Hepatocyte (in vitro differentiated cells): ENCODE measurements around the gene ERGIC1. TPM values are rescaled to one million over a fixed set of nuclear protein-coding genes. Genes with fewer than 3 reads are reported as not detected.
"Not testable (repeated sequence)": the region's sequence is repeated elsewhere in the genome, so short reads cannot be mapped to it uniquely, and the experiment has no call there.

Experiments
- DNase-seq: peaks from one replicate; pipeline ENCODE4 v3.0.0-alpha.2; 2016; ENCODE audit warnings: low spot score
- H2AFZ ChIP-seq: fragments of 200-600 bp; sonication (generic); 2 replicates; pipeline ENCODE4 v1.6.0; 2016; ENCODE audit warnings: antibody characterized with exemption, mild to moderate bottlenecking
- H3K27ac ChIP-seq: fragments of 200-600 bp; sonication (generic); 2 replicates; pipeline ENCODE4 v1.5.1; 2016; ENCODE audit warnings: mild to moderate bottlenecking
- H3K27me3 ChIP-seq: fragments of 200-600 bp; sonication (generic); 2 replicates; pipeline ENCODE4 v1.6.1; 2016
- H3K36me3 ChIP-seq: fragments of 200-600 bp; sonication (generic); replicated peaks from 2 replicates; pipeline ENCODE4 v1.5.1; 2016; ENCODE audit warnings: low read depth; ENCODE audit not compliant: insufficient read depth
- H3K4me1 ChIP-seq: fragments of 200-600 bp; sonication (generic); 2 replicates; pipeline ENCODE4 v1.5.1; 2016; ENCODE audit warnings: mild to moderate bottlenecking, moderate library complexity; ENCODE audit not compliant: insufficient read depth
- H3K4me2 ChIP-seq: fragments of 200-600 bp; sonication (generic); 2 replicates; pipeline ENCODE4 v1.6.0; 2016
- H3K4me3 ChIP-seq: fragments of 200-600 bp; sonication (generic); 2 replicates; pipeline ENCODE4 v1.5.1; 2016; ENCODE audit warnings: mild to moderate bottlenecking
- H3K79me2 ChIP-seq: fragments of 200-600 bp; sonication (generic); 2 replicates; pipeline ENCODE4 v1.6.0; 2017; ENCODE audit warnings: mild to moderate bottlenecking
- H3K9me2 ChIP-seq: fragments of 200-600 bp; sonication (generic); replicated peaks from 2 replicates; pipeline ENCODE4 v1.6.0; 2017; ENCODE audit warnings: mild to moderate bottlenecking; ENCODE audit not compliant: insufficient read depth
- H3K9me3 ChIP-seq: fragments of 200-600 bp; sonication (generic); 2 replicates; pipeline ENCODE4 v1.5.1; 2016; ENCODE audit warnings: low read depth, mild to moderate bottlenecking
- H4K20me1 ChIP-seq: fragments of 200-600 bp; sonication (generic); 2 replicates; pipeline ENCODE4 v1.6.0; 2016; ENCODE audit warnings: mild to moderate bottlenecking; ENCODE audit not compliant: insufficient read depth, poor library complexity, severe bottlenecking
- CTCF ChIP-seq: fragments of 200-600 bp; sonication (generic); IDR thresholded peaks from 2 replicates; pipeline ENCODE4 v1.5.1; 2016; ENCODE audit warnings: antibody characterized with exemption, mild to moderate bottlenecking; ENCODE audit not compliant: poor library complexity
- EZH2 ChIP-seq: fragments of 200-600 bp; sonication (generic); IDR thresholded peaks from 2 replicates; pipeline ENCODE4 v1.6.1; 2016; ENCODE audit warnings: antibody characterized with exemption, mild to moderate bottlenecking, borderline replicate concordance
- EZH2phosphoT487 ChIP-seq: fragments of 200-600 bp; sonication (generic); IDR thresholded peaks from one replicate; pipeline ENCODE4 v1.6.1; 2018; ENCODE audit warnings: antibody characterized with exemption, mild to moderate bottlenecking, low read depth, moderate library complexity; ENCODE audit not compliant: unreplicated experiment, severe bottlenecking
- WGBS: methylation state at CpG from one replicate; pipeline ENCODE4 v1.1.6; 2016; ENCODE audit warnings: low lambda C conversion rate; ENCODE audit errors: missing lambda C conversion rate; 5-methylcytosine and 5-hydroxymethylcytosine counted together
- polyA plus RNA-seq: library from polyadenylated mRNA; unstranded; fragments of >200 nt; fragmentation: Nextera tagmentation; extraction: Ambion mirVana; gene quantifications from 2 replicates; pipeline ENCODE4 v1.2.1, GENCODE V29; 2016
- total RNA-seq: library from RNA; depleted of rRNA; stranded (reverse); fragments of >200 nt; gene quantifications from 2 replicates; pipeline ENCODE4 v1.2.3, GENCODE V29; 2014

Gene ERGIC1
- total and polyA plus RNA-seq, 2 experiments from 2014 or later = 39.1 to 107 TPM

DNA sequence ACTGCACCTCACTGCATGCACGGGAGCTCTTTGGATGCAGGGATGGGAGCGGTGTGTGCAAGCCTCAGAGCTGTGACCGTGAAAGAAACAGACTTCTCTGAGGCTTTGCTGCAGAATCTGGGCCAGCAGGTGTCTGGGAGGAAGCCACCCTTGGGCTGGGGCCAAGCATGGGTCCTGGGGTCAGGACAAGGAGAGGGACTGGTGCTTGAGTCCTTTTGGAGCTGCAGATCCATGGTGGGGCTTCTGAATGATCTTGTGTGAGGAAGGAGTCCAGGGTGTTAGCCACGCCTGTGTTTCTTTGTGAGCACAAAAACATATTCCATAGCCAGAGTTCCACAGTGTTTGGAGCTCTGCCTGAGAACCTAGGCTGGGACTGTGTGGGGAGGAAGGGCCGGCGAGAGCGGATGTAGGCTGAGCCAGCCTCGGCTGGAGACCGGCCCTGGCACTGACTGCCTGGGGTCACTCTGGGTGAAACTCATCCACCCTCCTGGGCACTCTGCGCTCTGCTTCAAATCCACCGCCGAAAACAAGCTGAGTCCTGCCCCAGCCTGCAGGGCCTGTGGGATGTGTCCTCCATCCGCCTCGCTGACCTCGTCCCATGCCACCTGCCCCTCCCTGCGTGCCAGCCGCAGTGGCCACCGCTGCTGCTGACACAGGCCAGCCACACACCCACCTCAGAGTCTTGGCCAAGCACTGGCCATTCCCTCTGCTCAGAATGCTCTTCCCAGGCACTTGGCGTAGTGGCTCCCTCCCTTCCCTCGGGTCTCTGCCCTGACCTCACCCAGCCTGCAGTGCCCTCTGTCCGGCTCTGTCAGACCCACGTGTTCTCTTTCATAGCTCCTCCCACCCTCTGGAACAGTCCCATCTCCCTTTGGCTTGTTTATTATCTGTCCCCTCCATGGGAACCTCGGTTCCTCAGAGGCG, 26.7 kb downstream of the ERGIC1 start:
- H3K4me3 ChIP-seq = no peak overlapping the region
- TF ChIP-seq CTCF = no peak
- no peak for TF ChIP-seq EZH2phosphoT487
- H3K9me2 ChIP-seq = no peaks in the 10 kb centered on the region
- DNase-seq = no peak
- H3K36me3 ChIP-seq = no peaks in the 10 kb centered on the region
- H3K79me2 ChIP-seq = peaks cover 72% of the 10 kb centered on the region
- H3K9me3 ChIP-seq = no peaks in the 10 kb centered on the region
- H3K27ac ChIP-seq = peak overlapping the region; percentile 98
- H3K4me1 ChIP-seq = peaks cover 29% of the 10 kb centered on the region
- H4K20me1 ChIP-seq = peaks cover 2% of the 10 kb centered on the region
- no peaks in the 10 kb centered on the region for H3K27me3 ChIP-seq
- no peak overlapping the region for H3K4me2 ChIP-seq
- H2AFZ ChIP-seq = no peak overlapping the region
- WGBS = 91% methylated on average over 24 of the region's 24 CpGs

DNA sequence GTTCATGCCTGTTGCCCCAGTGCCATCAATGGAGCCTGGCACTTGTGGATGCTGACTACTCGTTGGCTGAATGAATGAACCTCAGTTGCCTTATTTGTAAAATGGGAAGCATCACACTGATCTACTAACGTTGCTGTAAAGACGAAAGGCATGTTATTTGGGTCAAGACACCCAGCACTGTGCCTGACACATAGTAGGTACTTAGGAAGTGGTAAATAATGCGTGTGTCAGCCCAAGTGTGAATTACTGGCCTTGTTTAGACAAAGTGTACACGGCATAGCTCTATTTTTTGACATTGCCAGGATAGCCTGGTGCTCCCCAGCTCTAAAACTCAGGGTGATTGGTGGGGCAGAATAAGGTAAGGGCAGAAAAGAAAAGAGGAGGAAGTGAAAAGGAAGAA, 27.4 kb downstream of the ERGIC1 start:
- Histone ChIP-seq H3K4me3 (no peak overlapping the region), H3K4me1 (peaks cover 29% of the 10 kb centered on the region), H3K9me2 (no peaks in the 10 kb centered on the region), H3K27me3 (no peaks in the 10 kb centered on the region), H3K4me2 (no peak overlapping the region), H3K79me2 (peaks cover 71% of the 10 kb centered on the region), H2AFZ (no peak overlapping the region), H3K27ac (peak overlapping the region; percentile 98), H3K36me3 (no peaks in the 10 kb centered on the region), H4K20me1 (peaks cover 2% of the 10 kb centered on the region), H3K9me3 (no peaks in the 10 kb centered on the region)
- WGBS = 94% methylated on average over 5 of the region's 5 CpGs
- TF ChIP-seq CTCF = no peak
- no peak for TF ChIP-seq EZH2phosphoT487
- no peak for TF ChIP-seq EZH2
- no peak for DNase-seq

GRCh38 chr5:172862165-172862801, 28.2 kb downstream of the ERGIC1 start:
- H3K27ac ChIP-seq = peak overlapping the region; percentile 20
- peaks cover 2% of the 10 kb centered on the region for H4K20me1 ChIP-seq
- no peak overlapping the region for H3K4me2 ChIP-seq
- H2AFZ ChIP-seq = no peak overlapping the region
- H3K4me3 ChIP-seq = no peak overlapping the region
- no peaks in the 10 kb centered on the region for H3K9me3 ChIP-seq
- DNase-seq = no peak
- H3K4me1 ChIP-seq = peaks cover 29% of the 10 kb centered on the region
- 74% methylated on average over 5 of the region's 5 CpGs for WGBS
- H3K36me3 ChIP-seq = no peaks in the 10 kb centered on the region
- H3K9me2 ChIP-seq = no peaks in the 10 kb centered on the region
- H3K27me3 ChIP-seq = no peaks in the 10 kb centered on the region
- peaks cover 69% of the 10 kb centered on the region for H3K79me2 ChIP-seq
- TF ChIP-seq EZH2 (no peak), EZH2phosphoT487 (no peak), CTCF (no peak)

GRCh38 chr5:172864171-172864570, 30.1 kb downstream of the ERGIC1 start:
- not testable (repeated sequence) for H3K36me3 ChIP-seq, H2AFZ ChIP-seq, H3K9me3 ChIP-seq, H3K27ac ChIP-seq, H4K20me1 ChIP-seq, H3K4me2 ChIP-seq, H3K9me2 ChIP-seq, H3K4me3 ChIP-seq, DNase-seq, H3K27me3 ChIP-seq
- peaks cover 18% of the 10 kb centered on the region for H3K4me1 ChIP-seq
- peaks cover 78% of the 10 kb centered on the region for H3K79me2 ChIP-seq
- WGBS = 85% methylated on average over 4 of the region's 4 CpGs
